Stimulated activated naive CD4-positive, alpha-beta T cell treated with Interleukin-2 at 50 U/mL for 16 hours (primary cell): ENCODE data around the gene BICD2.

Source experiments
- DNase-seq: peaks from one replicate; lab custom pipeline; 2025; lab: John Stamatoyannopoulos, UW

BICD2 gene

DNA sequence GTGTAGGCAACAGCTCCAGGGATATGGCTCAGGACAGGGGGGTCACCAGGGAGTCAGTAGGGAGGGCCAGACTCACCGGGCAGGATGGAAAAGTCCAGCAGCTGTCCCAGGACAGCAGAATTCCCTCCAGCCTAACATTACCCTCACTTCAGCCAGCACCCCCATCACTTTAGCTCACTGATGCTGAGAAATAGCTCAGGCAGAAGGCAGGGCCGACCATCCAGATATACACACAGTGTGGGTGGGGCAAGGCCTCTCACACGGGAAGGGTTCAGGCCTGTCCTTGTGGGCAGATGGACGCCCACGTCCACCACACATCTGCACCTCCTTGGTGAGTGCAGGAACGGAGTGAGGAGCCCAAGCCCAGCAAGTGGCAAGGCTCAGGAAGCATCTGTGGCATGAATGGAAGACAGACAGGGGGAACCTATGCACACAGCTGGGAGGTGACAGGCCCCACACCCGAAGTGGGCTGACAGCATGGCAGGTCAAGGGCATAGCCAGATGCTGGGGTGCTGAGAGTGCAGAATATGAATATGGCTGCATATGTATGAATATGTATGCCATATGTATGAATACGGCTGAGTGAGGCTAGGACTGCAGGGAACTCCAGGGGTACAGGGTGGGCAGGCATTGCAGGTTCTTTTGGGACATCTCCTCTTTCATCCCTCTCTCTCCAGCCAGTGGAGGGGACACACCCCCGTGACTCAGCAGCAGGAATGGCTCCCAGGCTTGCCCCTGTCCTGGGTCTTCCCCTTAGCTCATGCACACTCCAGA is 17.0 kb downstream of the BICD2 start:
- DNase-seq, result no peak

DNA sequence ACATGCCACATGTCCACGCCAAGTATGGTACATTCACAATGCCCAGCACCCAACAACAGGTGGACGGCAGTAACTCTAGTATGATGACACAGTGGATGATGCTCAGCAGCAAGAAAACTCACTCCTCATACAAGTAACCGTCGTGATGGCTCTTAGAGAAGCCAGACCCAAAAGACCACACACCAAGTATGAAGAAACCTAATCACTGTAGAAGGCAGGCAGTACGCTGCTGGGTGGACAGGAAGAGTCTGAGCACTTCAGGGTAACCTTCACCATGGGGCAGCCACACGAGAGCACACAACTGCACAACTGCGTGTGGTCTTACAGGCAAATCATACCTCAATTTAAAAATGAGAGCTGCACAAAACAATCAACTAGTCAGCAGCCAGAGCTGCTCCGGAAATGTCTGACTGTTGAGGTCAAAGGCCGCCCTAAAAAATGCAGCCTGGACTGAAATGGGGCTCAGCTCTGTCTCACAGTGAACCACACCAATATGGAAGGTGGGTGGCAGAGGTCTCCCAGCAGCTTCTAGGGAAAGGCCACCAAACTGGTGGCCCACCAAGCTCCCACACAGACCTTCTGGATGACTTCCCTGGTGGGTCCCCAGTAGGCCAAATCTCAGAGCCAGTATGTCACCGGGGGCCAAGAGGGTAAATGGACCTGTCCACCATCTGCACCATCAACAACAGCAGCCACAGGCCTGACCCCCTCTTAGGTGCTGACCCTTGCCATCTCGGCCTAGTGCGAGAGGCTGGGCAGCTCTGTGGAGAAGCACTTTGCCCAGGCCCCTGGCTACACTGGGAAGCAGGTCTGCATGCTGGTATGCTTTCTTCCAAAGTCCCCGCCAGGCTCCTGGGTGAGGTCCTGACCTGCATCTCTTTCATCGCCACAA is 17.8 kb downstream of the BICD2 start:
- no peak for DNase-seq

DNA sequence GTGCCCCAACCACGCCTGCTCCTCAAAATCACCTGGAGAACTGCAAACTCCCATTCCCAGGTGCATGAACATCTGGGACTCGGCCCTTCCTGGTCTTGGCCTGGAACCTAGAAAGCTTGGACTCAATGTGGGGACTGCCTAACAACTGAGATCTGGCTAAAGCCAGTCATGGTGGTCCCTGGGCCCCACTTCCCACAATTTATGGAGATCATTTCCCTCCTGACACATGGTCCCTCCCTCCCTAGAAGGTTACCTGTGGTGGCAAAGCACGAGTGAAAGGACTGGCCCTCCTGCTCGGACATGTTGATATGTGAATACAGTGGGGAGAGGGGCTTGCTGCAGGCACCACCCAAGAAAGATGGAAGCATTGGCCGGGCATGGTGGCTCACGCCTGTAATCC is 18.8 kb downstream of the BICD2 start:
- DNase-seq, result no peak

DNA sequence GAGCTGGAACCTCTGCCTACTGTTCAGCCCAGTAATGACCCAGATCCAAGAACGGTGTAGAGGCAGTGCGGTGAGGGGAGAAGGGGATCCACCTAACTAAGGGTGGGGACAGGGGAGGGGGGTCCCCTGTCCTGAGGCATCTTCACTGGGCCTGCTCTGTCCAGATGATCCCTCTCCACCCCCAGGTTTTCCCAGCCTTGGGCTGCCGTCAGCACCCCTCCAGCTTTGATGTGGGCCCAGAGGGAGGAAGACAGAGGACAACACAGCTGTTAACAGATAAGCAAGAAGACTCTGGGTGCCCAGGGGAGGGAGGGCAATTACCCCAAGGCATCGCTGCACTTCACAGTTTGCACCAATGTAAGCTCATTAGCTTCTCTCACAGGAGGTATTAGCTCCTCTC is 19.3 kb downstream of the BICD2 start:
- DNase-seq, result no peak

DNA sequence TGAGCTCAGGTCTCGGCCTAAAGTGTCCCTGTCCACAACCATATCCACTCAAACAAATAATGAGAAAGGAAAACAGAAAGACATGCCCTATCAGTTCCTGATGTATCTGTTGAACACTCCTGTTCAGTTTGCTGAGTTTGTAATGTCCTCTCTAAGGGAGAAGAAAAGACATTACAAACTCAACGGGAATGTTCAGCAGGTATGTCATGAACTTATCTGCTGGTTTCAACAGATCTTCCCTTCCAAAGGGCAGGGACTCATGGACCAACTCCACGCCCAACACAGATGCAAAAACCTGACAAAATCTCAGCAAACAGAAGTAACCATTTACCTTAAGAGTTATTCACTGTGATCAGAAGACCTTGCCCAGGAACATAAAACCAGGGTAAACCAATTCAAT is 23.7 kb downstream of the BICD2 start:
- DNase-seq, result no peak

DNA sequence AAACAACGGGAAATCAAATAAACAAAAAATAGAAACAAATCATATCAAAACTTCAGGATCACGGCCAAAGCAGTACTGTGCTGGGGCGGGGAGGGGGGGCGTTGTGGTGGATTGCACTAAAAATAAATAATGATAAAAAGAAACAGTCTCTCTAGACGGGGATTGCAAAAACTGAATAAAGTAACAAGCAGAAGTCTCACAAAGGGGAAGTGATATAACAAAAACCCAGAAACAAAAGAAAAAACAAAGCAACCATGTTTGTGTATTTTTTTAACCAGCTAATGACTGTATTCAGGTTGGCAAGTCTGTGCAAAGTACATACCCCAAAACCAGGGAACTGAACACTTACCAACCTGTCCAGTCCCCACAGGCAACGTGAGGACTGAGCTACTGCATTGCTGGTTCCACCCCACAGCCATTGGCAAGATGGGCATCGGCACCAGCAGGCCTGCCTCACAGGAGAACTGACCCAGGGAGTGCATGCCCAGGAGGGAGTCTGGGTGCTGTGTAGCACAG is 24.1 kb downstream of the BICD2 start:
- no peak for DNase-seq

DNA sequence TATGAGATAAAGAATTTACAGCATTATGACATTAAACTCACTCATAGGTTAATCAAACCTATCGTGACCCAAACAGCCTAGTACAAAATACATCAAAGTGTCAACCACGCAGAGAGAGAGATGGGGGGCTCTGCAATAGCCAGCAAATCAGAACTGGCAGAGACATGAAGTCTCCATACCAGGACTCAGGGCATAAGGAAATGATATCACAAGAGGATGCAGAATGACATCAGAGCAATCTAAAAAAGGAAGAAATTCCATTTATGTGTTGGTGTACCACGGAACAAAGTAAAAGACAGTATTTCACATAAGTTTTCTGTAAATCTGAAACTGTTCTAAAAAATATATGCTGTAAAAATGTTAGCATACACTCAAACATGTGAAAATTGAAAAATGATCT is 24.6 kb downstream of the BICD2 start:
- DNase-seq, result no peak

DNA sequence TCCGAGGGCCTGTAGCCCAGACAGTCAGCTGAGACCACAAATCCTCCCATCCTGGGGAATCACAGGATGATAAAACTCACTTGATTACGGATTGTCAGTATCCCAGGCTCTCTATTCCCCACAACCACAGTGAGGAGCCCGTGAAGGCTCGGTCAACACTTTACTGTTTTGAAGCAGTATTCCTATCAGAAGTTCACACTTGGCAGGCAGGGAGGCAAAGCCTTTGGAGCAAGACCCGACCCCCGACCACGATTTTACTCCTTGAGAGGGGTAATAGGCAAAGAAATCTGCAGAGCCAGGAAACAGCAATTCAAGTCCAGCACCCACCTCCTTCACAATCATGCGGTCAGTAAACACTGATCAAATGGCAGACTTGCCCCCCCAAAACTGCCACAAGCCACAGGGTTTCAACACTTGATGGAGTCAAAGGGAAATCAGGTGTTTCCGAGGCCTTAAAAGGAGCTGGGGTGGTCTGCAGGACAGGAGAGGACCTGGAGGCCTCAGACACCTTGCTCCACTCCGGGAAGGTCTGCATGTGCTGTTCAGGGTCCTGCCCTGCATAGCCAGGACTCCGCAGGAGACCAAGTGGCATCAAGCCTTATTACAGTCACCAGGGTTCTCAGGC is 25.2 kb downstream of the BICD2 start:
- no peak for DNase-seq

DNA sequence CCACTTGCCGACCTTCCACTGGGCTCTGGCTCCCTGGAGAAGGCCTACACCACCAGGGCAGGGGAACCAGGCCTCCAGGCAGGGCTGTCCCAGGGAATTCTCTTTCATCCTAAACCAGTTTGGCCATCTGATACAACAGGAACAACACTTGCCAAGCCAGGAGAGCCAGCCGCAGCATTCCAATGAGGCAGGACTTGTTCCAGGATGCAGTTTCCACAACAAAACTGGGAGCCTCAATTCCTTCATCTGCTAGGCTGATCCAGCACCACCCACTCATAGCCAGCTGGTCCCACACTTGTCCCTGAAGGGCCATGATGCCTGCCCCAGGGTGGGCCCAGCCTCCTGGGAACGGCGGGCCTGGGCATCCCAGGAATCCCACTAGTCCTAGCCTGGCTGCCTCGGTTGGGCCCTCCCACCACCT is 26.0 kb downstream of the BICD2 start:
- no peak for DNase-seq

DNA sequence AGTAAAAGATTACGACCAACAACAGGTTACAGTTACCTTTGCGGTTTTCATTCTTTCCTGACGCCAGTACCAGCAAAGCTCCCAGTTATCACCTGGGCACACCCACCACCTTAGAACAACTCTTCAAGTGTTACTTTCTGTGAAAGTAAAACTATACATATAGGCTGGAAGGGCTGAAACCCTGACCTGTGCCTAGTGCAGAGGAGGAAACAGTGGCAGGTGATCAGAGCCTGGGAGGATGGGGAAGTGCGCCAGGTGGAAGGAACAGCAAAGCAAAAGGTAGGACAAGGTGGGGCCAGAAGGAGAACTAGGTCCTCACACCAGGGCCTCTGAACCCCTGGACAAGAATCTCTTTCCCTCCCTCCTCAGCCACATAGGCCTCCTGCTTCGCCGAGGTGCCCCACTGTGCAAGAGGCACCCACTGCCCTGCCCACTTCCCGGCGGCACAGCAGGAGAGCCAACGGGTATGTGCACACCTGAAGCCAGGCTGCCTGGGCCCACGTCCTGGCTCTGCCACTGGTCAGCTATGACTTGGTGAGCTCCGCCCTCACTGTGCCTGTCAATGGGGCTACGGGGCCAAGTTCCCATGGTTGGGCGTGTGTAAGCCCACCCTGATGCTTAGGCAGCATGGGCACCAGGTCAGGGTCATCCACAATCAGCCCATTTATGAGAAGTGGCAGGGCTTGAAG is 26.9 kb downstream of the BICD2 start:
- no peak for DNase-seq

DNA sequence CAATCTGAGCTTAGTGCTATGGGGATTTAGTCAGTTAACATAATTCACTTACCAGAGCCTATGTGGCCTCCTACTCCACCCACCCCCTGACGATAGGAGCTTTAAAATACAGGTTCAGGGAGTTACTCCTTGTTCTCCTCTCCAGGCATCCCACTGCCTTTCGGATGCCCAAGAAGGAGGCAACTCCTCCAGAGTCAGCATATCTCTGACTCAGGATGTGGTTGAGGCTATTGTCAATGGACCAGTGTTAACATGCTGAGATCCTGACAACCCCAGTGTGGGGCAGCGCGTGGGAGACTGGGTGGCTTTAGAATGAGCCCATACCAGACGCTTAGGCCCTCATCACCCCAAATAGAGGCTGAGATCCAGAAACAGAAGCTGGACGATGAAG is 27.4 kb downstream of the BICD2 start:
- DNase-seq, result no peak

DNA sequence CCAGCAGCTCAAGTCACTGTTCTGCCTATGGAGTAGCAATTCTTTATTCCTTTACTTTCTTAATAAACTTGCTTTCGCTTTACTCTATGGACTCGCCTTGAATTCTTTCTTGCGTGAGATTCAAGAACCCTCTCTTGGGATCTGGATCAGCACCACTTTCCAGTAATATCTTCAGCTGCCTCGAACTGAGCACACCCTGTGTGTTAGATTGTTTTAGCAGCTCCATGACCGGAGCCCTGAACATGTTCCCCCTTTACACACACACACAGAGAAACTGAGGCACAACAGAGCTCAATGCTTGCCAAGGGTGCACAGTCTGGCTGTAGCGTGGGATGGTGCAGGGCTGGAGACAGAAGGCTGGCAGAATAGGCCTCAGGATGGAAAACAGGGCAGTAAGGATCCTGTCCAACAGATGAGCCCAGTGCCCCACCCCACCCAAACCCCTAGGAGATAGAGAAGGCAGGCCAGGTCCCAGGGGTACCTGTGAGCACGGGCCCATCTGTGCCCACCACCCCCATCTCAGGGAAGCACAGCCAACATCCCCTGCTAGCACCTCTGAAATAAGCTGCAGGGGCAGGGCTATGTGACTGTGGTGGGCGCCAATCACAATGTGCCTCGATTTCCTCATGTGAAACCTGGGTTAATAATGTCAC is 27.9 kb downstream of the BICD2 start:
- no peak for DNase-seq

DNA sequence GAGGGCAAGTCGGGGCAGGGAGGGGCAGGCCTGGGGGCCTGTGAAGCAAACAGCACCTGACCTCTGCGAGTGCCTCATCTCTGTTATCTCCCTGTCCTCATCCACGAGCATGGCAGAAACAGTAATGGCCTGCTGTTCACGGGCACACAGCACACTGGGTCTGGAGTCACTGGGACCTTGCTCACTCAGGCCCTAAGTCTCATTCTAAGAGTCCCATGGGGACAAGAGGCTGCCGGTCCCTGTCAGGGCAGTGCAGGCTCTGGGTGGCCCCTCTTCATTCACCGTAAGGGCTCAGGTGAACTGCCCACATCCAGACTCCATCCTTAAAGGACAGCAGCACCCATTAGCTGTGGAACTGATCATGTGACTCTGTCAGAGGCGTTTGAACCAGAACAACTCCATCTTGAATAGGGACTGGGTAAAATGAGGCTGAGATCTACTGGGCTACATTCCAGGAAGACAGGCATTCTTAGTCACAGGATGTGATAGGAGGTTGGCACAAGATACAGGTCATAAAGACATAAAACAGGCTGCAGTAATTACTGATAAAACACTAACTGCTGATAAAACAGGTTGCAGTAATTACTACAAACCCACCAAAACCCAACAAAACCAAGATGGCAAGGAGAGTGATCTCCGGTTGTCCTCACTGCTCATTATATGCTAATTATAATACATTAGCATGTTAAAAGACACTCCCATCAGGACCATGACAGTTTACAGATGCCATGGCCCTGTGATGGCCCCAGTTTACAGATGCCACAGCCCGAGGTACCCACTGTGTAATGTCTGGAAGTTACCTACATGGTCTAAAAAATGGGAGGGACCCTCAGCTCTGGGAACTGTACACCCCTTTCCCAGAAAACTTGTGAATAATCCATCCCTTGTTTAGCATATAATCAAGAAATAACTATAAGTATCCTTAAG is 28.7 kb downstream of the BICD2 start:
- no peak for DNase-seq

DNA sequence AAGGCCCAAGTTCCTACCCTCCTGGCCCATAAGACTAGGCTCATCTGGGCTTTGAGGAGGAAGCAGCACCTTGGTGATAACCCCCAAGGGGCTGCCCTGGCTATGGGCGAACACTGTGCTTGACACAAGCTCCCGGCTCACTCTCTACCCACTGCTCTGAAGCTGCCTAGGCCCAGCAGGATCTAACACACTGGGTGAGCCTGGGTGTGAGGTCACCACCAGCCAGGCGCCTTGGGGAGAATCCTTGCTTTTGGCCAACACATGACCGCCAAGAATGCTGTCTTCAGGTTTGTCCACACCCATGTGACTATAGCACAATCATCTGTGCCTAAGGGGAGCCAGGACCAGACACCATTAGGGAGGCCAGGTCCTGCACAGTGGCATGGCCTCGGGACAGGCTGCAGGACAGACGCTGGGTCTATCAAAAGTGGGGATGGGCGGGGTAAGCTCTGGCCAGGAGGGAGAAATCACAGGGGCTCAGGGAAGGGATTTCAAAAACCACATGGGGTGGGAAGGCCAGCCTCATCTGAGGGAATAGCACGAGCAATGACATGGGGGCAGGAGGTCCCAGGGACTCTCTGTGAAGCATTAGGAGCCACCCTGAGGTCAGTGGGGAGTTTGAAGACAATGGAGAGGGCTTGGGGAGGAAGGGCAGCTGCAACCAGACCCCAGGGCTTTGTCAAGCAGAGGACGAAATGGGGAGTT is 29.6 kb downstream of the BICD2 start:
- DNase-seq, result no peak

DNA sequence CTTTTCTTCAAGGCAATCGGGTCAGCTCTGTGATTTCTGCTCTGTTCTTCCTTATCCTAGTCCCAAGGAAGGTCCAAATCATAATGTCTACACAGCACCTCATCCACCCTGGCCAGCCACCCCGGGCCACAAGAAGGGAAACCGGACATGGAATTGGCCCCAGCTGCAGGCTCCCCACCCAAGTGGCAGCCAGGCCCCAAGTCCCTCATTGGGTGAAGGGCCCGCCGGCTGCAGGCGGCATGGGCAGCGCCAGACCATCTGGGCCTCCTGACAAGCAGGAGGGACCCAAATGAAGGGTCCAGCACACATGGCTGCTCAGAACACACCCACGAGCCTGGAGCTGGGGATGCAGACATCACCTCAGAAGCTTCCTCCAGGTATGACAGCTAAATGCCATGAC is 33.7 kb downstream of the BICD2 start:
- DNase-seq, result no peak

DNA sequence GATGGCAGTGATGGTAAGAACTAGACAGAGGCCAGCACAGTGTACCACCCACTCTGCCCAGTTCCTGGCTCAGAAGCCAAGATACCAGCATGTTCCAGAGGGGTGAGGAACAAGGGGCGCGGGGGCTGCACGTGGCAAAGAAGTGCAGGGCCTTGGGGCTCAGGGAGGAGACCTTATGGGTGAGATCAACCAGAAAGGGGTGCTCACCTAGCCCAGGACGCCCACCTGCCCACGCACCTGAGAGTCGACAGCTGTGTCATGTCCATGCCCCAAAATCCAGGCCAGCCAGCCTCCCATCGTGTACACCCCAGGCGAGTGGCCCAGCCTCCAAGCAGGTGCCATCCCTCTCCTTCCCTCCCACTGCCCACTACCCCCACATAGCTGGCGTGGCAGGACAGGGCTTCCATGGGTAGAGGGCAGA is 34.9 kb downstream of the BICD2 start:
- DNase-seq, result no peak

DNA sequence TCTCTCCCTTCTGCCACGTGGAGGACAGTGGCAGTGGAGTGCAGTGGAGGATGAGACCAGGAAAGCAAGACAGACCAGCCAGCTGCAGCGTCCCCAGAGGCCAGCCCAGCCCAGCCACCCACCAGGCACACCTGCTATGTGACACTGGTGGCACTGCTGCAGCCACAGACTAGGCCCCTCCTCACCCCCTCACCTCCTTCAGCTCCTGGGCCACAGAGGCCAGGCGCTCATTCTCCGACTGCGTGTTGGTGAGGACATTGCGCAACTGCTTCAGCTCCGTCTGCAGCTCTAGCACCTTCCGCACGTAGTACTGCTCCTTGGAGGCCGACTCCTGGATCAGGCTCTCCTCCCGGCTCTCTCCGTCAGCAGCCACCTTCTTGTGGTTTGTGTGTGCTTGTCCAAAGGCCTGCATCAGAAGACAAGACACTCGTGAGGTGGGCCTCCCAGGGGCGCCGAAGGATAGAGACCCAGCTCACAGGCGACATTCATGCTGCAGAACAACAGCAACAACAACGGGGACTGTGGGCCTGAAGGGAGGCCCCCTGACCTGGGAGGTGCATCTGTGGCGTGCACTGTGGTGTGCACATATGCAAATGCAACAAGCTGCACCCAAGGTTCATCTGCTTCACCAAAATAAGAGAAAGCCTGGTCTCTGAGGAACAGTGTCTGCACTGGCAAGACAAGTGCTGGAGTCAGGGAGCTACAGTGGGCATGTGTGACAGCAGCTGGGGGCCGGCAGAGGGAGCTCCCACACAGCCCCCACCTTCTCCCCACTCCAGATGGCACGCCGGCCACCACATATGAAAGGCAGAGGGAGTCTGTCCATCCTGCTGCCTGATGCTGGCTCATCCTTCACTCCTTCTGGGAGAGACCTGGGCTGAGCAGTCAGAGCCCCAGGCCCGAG is 35.5 kb downstream of the BICD2 start:
- DNase-seq, result no peak
